ENCODE results near the gene MLH1.
A peak's percentile ranks its signal among the peaks of the same experiment; 100 is the strongest.
"Not testable (repeated sequence)": the region's sequence is repeated elsewhere in the genome, so short reads cannot be mapped to it uniquely, and the experiment has no call there.

Gene MLH1

GRCh38 chr3:37040231-37040630 lies 46.9 kb downstream of the MLH1 start:
- no peak for DNase-seq

GRCh38 chr3:37041546-37042195 lies 48.4 kb downstream of the MLH1 start:
- DNase-seq: no peak

GRCh38 chr3:37042712-37043111 lies 49.4 kb downstream of the MLH1 start:
- not testable (repeated sequence) for DNase-seq

GRCh38 chr3:37050282-37050681 lies 57.0 kb downstream of the MLH1 start:
- DNase-seq: peak; percentile 29

- DNase-seq: no peak
Observed at GRCh38 chr3:37052860-37053259, 59.5 kb downstream of the MLH1 start.

- DNase-seq: no peak
Observed at GRCh38 chr3:37053337-37053736, 60.0 kb downstream of the MLH1 start.

GRCh38 chr3:37053753-37054152 lies 60.4 kb downstream of the MLH1 start:
- DNase-seq: no peak

GRCh38 chr3:37054370-37054769 lies 61.1 kb downstream of the MLH1 start:
- DNase-seq: no peak

GRCh38 chr3:37055077-37055476 lies 61.8 kb downstream of the MLH1 start:
- DNase-seq: not testable (repeated sequence)

GRCh38 chr3:37056826-37057225 lies 63.5 kb downstream of the MLH1 start:
- DNase-seq: no peak

GRCh38 chr3:37058117-37058516 lies 64.8 kb downstream of the MLH1 start:
- no peak for DNase-seq

- DNase-seq: no peak
Observed at GRCh38 chr3:37064747-37065146, 71.4 kb downstream of the MLH1 start.

GRCh38 chr3:37067577-37067976 lies 74.3 kb downstream of the MLH1 start:
- DNase-seq: no peak

GRCh38 chr3:37068031-37068430 lies 74.7 kb downstream of the MLH1 start:
- no peak for DNase-seq

GRCh38 chr3:37071921-37072320 lies 78.6 kb downstream of the MLH1 start:
- no peak for DNase-seq

GRCh38 chr3:37072892-37073291 lies 79.6 kb downstream of the MLH1 start:
- DNase-seq: peak; percentile 14

- DNase-seq: no peak
Observed at GRCh38 chr3:37074178-37074577, 80.9 kb downstream of the MLH1 start.

- no peak for DNase-seq
Observed at GRCh38 chr3:37075955-37076354, 82.6 kb downstream of the MLH1 start.

GRCh38 chr3:37082317-37082716 lies 89.0 kb downstream of the MLH1 start:
- DNase-seq: no peak

GRCh38 chr3:37086918-37087317 lies 93.6 kb downstream of the MLH1 start:
- DNase-seq: no peak

- no peak for DNase-seq
Observed at GRCh38 chr3:37087870-37088269, 94.6 kb downstream of the MLH1 start.

- DNase-seq: no peak
Observed at GRCh38 chr3:37092484-37092883, 99.2 kb downstream of the MLH1 start.

GRCh38 chr3:37093481-37093880 lies 100.2 kb downstream of the MLH1 start:
- no peak for DNase-seq

- no peak for DNase-seq
Observed at GRCh38 chr3:37094636-37095035, 101.3 kb downstream of the MLH1 start.

- DNase-seq: no peak
Observed at GRCh38 chr3:37096288-37096687, 103.0 kb downstream of the MLH1 start.

- no peak for DNase-seq
Observed at GRCh38 chr3:37096975-37097374, 103.7 kb downstream of the MLH1 start.
